Lower lobe of right lung (tissue), 2 donors: ENCODE data around the gene CUX1. TPM values are rescaled to one million over a fixed set of nuclear protein-coding genes. Genes with fewer than 3 reads are reported as not detected.
"Not testable (repeated sequence)": the region's sequence is repeated elsewhere in the genome, so short reads cannot be mapped to it uniquely, and the experiment has no call there.

Experiments
- ATAC-seq, 2 donors: fragments of 200-7000 bp; cut with Tn5 transposase; one replicate each; pipeline ENCODE4 v1.9.1; 2020 to 2022; ENCODE audit warnings: mild to moderate bottlenecking in 2 of 2, moderate library complexity in 2 of 2
- DNase-seq: peaks from one replicate; pipeline ENCODE4 v3.0.0-alpha.2; 2020
- H3K27ac ChIP-seq: fragments of 200-600 bp; one replicate; pipeline ENCODE4 v1.8.0; 2022
- H3K27me3 ChIP-seq: fragments of 200-600 bp; one replicate; pipeline ENCODE4 v1.8.0; 2022; ENCODE audit warnings: low read depth
- H3K36me3 ChIP-seq: fragments of 200-600 bp; one replicate; pipeline ENCODE4 v1.8.0; 2022; ENCODE audit warnings: mild to moderate bottlenecking
- H3K4me1 ChIP-seq: fragments of 200-600 bp; one replicate; pipeline ENCODE4 v1.8.0; 2022
- H3K4me3 ChIP-seq: fragments of 200-600 bp; one replicate; pipeline ENCODE4 v1.8.0; 2022; ENCODE audit warnings: mild to moderate bottlenecking
- H3K9me3 ChIP-seq: fragments of 200-600 bp; one replicate; pipeline ENCODE4 v1.8.0; 2022
- CTCF ChIP-seq: fragments of 200-600 bp; IDR thresholded peaks from one replicate; pipeline ENCODE4 v1.8.0; 2022; ENCODE audit warnings: antibody characterized with exemption, mild to moderate bottlenecking
- intact Hi-C: fragments of 100-400 bp; cut with DNase I; formaldehyde crosslinking; loops from one replicate; pipeline ENCODE4 v1.11.0; 2022
- total RNA-seq: library from RNA; stranded (reverse); fragmentation: NEBNext Ultra II Directional; extraction: Animal tissue kit (Norgen Biotek cat#: 25700); gene quantifications from one replicate; pipeline ENCODE4 v1.2.1, GENCODE V29; 2021
- donor health status: DM: no; HTN: yes; CAD: no; lungs with severe emphysema.

Gene CUX1
- total RNA-seq, 1 donor from 2014 or later, result 118 TPM

DNA sequence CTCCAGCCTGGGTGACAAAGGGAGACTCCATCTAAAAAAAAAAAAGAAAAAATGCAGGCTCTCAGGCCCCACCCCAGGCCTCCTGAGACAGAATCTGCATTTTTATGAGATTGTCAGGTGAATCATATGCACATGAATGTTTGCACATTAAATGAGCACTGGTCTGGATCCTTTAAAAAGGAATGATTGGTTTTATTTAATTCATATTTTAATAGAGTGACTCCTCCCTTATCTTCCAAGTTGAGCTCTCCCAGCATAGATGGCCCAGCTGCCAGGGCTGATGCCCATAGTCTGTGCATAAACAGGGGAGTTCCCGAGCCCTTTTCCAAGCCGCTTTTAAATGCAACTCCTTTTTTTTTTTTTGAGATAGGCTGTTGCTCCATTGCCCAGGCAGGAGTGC, 28.5 kb downstream of the CUX1 start:
- Histone ChIP-seq H3K4me3 (no peak overlapping the region), H3K4me1 (no peaks in the 10 kb centered on the region), H3K27ac (no peak overlapping the region), H3K9me3 (peaks cover 9% of the 10 kb centered on the region), H3K36me3 (no peaks in the 10 kb centered on the region), H3K27me3 (no peaks in the 10 kb centered on the region)
- no peak for ATAC-seq
- TF ChIP-seq CTCF, result no peak
- intact Hi-C loops, result no loop called here
- no peak for DNase-seq

DNA sequence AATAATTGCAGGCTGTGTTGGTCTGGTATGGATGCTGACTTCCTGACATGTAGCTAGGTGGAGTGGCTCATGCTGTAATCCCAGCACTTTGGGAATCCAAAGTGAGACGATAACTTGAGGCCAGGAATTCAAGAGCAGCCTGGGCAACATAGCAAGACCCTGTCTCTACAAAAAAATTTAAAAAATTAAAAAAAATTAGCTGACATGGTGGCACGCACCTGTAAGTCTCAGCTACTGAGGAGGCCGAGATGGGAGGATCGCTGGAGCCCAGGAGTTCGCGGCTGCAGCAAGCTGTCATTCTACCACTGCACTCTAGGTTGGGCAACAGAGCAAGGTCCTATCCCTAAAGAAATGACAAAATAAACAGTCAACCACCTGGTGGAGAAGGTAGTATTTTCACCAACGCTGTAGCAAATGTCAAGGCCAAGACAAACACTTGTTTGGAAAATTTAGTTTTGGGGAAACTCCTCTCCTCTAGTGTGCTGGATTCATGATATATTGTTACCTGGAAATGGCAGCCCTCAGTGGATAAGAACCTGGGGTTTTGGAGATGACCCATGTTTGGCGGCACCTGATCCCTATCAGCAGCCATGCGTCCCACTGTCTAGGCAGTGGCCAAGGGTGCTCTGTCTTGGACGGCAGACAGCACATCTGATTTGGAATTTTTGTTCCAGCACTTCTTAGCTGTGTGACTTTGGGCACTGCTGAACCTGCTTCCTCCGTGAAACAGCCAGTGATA, 29.5 kb downstream of the CUX1 start:
- H3K27ac ChIP-seq, result no peak overlapping the region
- peaks cover 9% of the 10 kb centered on the region for H3K9me3 ChIP-seq
- TF ChIP-seq CTCF, result no peak
- H3K36me3 ChIP-seq, result no peaks in the 10 kb centered on the region
- ATAC-seq (no peak), DNase-seq (no peak)
- no peaks in the 10 kb centered on the region for H3K4me1 ChIP-seq
- H3K4me3 ChIP-seq, result no peak overlapping the region
- intact Hi-C loops, result no loop called here
- no peaks in the 10 kb centered on the region for H3K27me3 ChIP-seq

DNA sequence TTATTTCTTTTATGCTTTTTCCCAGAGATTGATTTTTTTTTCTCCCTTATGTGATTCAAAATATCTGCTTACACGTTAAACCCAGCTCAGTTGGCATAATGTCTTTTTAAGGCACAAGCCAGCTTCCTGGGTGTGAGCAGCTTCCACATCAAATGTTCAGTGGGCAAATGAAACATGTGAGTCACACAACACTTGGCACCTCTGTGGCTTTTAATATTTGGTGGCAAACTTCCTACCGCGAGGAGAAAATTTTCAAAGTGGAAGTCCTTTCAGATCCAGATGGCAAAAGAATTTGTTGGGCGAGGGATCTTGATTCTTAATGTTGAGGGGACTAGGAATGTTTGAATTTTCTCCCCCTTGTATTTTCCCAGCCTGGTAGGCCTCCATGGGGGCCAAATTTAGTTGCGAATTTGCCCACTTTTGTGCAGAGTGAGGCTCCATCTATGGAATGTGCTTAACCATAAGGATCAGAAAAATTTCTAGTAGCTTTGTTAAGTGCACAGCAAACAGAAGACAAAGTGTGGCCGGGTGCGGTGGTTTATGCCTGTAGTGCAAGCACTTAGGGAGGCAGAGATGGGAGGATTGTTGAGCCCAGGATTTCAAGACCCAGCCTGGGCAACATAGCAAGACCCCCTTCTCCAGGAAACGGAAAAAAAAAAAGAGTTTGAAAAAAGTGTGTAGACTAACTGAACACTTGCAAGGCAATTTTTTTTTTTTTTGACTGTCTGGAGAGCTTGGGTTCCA, 31.0 kb downstream of the CUX1 start:
- Histone ChIP-seq H3K4me1 (no peaks in the 10 kb centered on the region), H3K27me3 (no peaks in the 10 kb centered on the region), H3K36me3 (no peaks in the 10 kb centered on the region), H3K4me3 (no peak overlapping the region), H3K27ac (no peak overlapping the region), H3K9me3 (peaks cover 9% of the 10 kb centered on the region)
- no peak for TF ChIP-seq CTCF
- intact Hi-C loops, result no loop called here
- peak; percentile 58 for DNase-seq
- ATAC-seq, result peak; percentile 87 to 91

DNA sequence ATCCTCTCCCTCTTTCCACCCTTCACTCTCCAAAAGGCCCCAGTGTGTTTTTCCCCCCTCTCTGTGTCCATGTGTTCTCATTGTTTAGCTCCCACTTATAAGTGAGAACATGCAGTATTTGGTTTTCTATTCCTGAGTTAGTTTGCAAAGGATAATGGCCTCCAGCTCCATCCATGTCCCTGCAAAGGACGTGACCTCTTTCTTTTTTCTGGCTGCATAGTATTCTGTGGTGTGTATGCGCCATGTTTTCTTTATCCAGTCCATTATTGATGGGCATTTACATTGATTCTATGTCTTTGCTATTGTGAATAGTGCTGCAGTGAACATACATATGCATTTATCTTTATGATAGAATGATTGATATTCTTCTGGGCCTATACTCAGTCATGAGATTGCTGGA, 31.9 kb downstream of the CUX1 start:
- intact Hi-C loops, ATAC-seq, H3K4me3 ChIP-seq, H3K27ac ChIP-seq, DNase-seq, H3K4me1 ChIP-seq, H3K36me3 ChIP-seq, H3K27me3 ChIP-seq, H3K9me3 ChIP-seq: not testable (repeated sequence)

DNA sequence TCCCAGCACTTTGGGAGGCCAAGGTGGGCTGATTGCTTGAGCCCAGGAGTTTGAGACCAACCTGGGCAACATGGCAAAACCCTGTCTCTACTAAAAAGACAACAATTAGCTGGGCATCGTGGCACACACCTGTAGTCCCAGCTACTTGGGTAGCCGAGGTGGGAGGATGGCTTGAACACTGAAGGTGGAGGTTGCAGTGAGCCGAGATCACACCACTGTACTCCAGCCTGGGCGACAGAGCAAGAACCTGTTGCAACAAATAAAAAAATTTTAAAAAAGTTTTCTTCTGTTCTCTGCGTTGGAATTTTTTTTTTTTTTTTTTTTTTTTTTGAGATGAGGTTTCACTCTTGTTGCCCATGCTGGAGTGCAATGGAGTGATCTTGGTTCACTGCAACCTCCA, 34.9 kb downstream of the CUX1 start:
- ATAC-seq, H3K27ac ChIP-seq, H3K4me3 ChIP-seq, intact Hi-C loops, H3K27me3 ChIP-seq, H3K36me3 ChIP-seq, DNase-seq, H3K9me3 ChIP-seq: not testable (repeated sequence)
- H3K4me1 ChIP-seq, result peaks cover 25% of the 10 kb centered on the region

- Histone ChIP-seq H3K27me3 (no peaks in the 10 kb centered on the region), H3K36me3 (no peaks in the 10 kb centered on the region), H3K4me3 (no peak overlapping the region), H3K4me1 (peaks cover 38% of the 10 kb centered on the region), H3K9me3 (no peaks in the 10 kb centered on the region), H3K27ac (no peak overlapping the region)
- intact Hi-C loops, result no loop called here
- TF ChIP-seq CTCF, result no peak
- DNase-seq (no peak), ATAC-seq (no peak)
These were observed 36.3 kb downstream of the CUX1 start for GRCh38 chr7:101853684-101854083.
